GM19438 (cell line): ENCODE results near the gene WNT1.

Experiments used
- ATAC-seq: cut with Tn5 transposase; IDR thresholded peaks from one replicate; pipeline ENCODE4 v1.9.1; 2021; ENCODE audit warnings: low read depth; ENCODE audit not compliant: unreplicated experiment

WNT1 gene

GRCh38 chr12:49026101-49026500 lies 48.0 kb downstream of the WNT1 start:
- no peak for ATAC-seq

GRCh38 chr12:49026678-49027480 lies 48.8 kb downstream of the WNT1 start:
- no peak for ATAC-seq

GRCh38 chr12:49027846-49028555 lies 49.9 kb downstream of the WNT1 start:
- no peak for ATAC-seq

- no peak for ATAC-seq
Measured at GRCh38 chr12:49028666-49029275, 50.6 kb downstream of the WNT1 start.

GRCh38 chr12:49030119-49030518 lies 52.0 kb downstream of the WNT1 start:
- no peak for ATAC-seq

- no peak for ATAC-seq
Measured at GRCh38 chr12:49030714-49031572, 52.8 kb downstream of the WNT1 start.

GRCh38 chr12:49031573-49032161 lies 53.5 kb downstream of the WNT1 start:
- ATAC-seq = no peak
